Mesendoderm (in vitro differentiated cells): ENCODE data around the gene CADM4.

Experiments
- DNase-seq: peaks from one replicate; pipeline ENCODE4 v3.0.0; 2013
- H2AK5ac ChIP-seq: 2 replicates; pipeline ENCODE4 v1.6.1; 2013; ENCODE audit warnings: low read length, inconsistent platforms
- H2BK120ac ChIP-seq: 2 replicates; pipeline ENCODE4 v1.6.1; 2013; ENCODE audit warnings: low read depth, mild to moderate bottlenecking, low read length, moderate library complexity, mixed read lengths
- H2BK15ac ChIP-seq: replicated peaks from 2 replicates; pipeline ENCODE4 v1.6.1; 2013; ENCODE audit warnings: low read depth, mild to moderate bottlenecking, moderate library complexity
- H2BK5ac ChIP-seq: 2 replicates; pipeline ENCODE4 v1.6.1; 2013; ENCODE audit warnings: low read length, inconsistent platforms
- H3K18ac ChIP-seq: 2 replicates; pipeline ENCODE4 v1.6.1; 2013; ENCODE audit warnings: mild to moderate bottlenecking, low read length, mixed read lengths
- H3K23ac ChIP-seq: one replicate; pipeline ENCODE4 v1.6.1; 2013; ENCODE audit warnings: low read length
- H3K27ac ChIP-seq: 2 replicates; pipeline ENCODE4 v1.5.1; 2013; ENCODE audit warnings: low read depth, mild to moderate bottlenecking, inconsistent platforms, low read length, moderate library complexity
- H3K27me3 ChIP-seq: 2 replicates; pipeline ENCODE4 v1.6.1; 2013; ENCODE audit warnings: low read length, control low read depth, mild to moderate bottlenecking, inconsistent platforms; ENCODE audit not compliant: insufficient read depth, poor library complexity
- H3K36me3 ChIP-seq: 2 replicates; pipeline ENCODE4 v1.6.1; 2013; ENCODE audit warnings: low read length, inconsistent platforms; ENCODE audit not compliant: control insufficient read depth, insufficient read depth
- H3K4ac ChIP-seq: one replicate; pipeline ENCODE4 v1.6.1; 2013; ENCODE audit warnings: low read depth, mild to moderate bottlenecking, low read length, moderate library complexity
- H3K4me1 ChIP-seq: 2 replicates; pipeline ENCODE4 v1.6.1; 2013; ENCODE audit warnings: low read depth, low read length, inconsistent platforms; ENCODE audit not compliant: control insufficient read depth
- H3K4me2 ChIP-seq: 2 replicates; pipeline ENCODE4 v1.6.1; 2013; ENCODE audit warnings: low read length
- H3K4me3 ChIP-seq: 2 replicates; pipeline ENCODE4 v1.5.1; 2013; ENCODE audit warnings: mild to moderate bottlenecking, low read length
- H3K56ac ChIP-seq: one replicate; pipeline ENCODE4 v1.6.1; 2013; ENCODE audit warnings: low read length
- H3K79me1 ChIP-seq: 2 replicates; pipeline ENCODE4 v1.6.1; 2013; ENCODE audit warnings: low read length, inconsistent platforms
- H3K79me2 ChIP-seq: 2 replicates; pipeline ENCODE4 v1.6.1; 2013; ENCODE audit warnings: mild to moderate bottlenecking, low read length; ENCODE audit not compliant: control insufficient read depth, insufficient read depth
- H3K9ac ChIP-seq: 2 replicates; pipeline ENCODE4 v1.6.1; 2013; ENCODE audit warnings: low read length, inconsistent platforms
- H4K5ac ChIP-seq: one replicate; pipeline ENCODE4 v1.6.1; 2013; ENCODE audit warnings: low read length
- H4K8ac ChIP-seq: one replicate; pipeline ENCODE4 v1.6.1; 2013; ENCODE audit warnings: low read depth, mild to moderate bottlenecking, control low read depth, low read length, moderate library complexity
- WGBS: extraction: QIAGEN DNeasy Blood & Tissue Kit; methylation state at CpG from one replicate; pipeline ENCODE4 v1.1.7; 2013; ENCODE audit warnings: low lambda C conversion rate, missing lambda C conversion rate; ENCODE audit not compliant: insufficient coverage; ENCODE audit errors: extremely low coverage; 5-methylcytosine and 5-hydroxymethylcytosine counted together

Gene CADM4

GRCh38 chr19:43581467-43581866, 58.2 kb downstream of the CADM4 start:
- Histone ChIP-seq H3K9ac (peak overlapping the region; percentile 16), H2BK5ac (no peak overlapping the region), H3K79me1 (peaks cover 1% of the 10 kb centered on the region), H3K4me1 (peaks cover 6% of the 10 kb centered on the region), H3K4me2 (peak overlapping the region; percentile 0), H2AK5ac (peak overlapping the region; percentile 15), H3K4me3 (no peak overlapping the region), H3K18ac (no peak overlapping the region), H4K5ac (no peak overlapping the region), H3K36me3 (no peaks in the 10 kb centered on the region), H2BK15ac (no peak overlapping the region), H2BK120ac (no peak overlapping the region), H4K8ac (no peak overlapping the region), H3K4ac (no peak overlapping the region), H3K79me2 (no peaks in the 10 kb centered on the region), H3K27ac (no peak overlapping the region), H3K56ac (peak overlapping the region; percentile 80), H3K23ac (no peak overlapping the region), H3K27me3 (no peaks in the 10 kb centered on the region)
- no CpG with 5 or more reads among the region's 7 CpGs for WGBS
- DNase-seq, result no peak

GRCh38 chr19:43578787-43579186, 60.9 kb downstream of the CADM4 start:
- Histone ChIP-seq H3K79me2 (no peaks in the 10 kb centered on the region), H2BK15ac (no peak overlapping the region), H2AK5ac (no peak overlapping the region), H3K23ac (no peak overlapping the region), H3K4ac (no peak overlapping the region), H3K18ac (no peak overlapping the region), H3K9ac (no peak overlapping the region), H3K36me3 (no peaks in the 10 kb centered on the region), H4K8ac (no peak overlapping the region), H2BK5ac (no peak overlapping the region), H2BK120ac (no peak overlapping the region), H4K5ac (no peak overlapping the region), H3K27ac (no peak overlapping the region), H3K27me3 (no peaks in the 10 kb centered on the region), H3K4me1 (peaks cover 9% of the 10 kb centered on the region), H3K56ac (no peak overlapping the region), H3K4me2 (no peak overlapping the region), H3K79me1 (peaks cover 9% of the 10 kb centered on the region), H3K4me3 (no peak overlapping the region)
- DNase-seq, result no peak
- no CpG with 5 or more reads among the region's 3 CpGs for WGBS

GRCh38 chr19:43575955-43576878, 63.4 kb downstream of the CADM4 start:
- no peak overlapping the region for H3K27ac ChIP-seq
- no peak overlapping the region for H2BK5ac ChIP-seq
- H3K9ac ChIP-seq, result peak overlapping the region; percentile 56
- no peaks in the 10 kb centered on the region for H3K27me3 ChIP-seq
- no peaks in the 10 kb centered on the region for H3K36me3 ChIP-seq
- peak overlapping the region; percentile 34 for H3K4me2 ChIP-seq
- H3K56ac ChIP-seq, result peak overlapping the region; percentile 77
- H4K5ac ChIP-seq, result no peak overlapping the region
- H3K4me1 ChIP-seq, result peaks cover 5% of the 10 kb centered on the region
- H2BK120ac ChIP-seq, result no peak overlapping the region
- H3K18ac ChIP-seq, result no peak overlapping the region
- H4K8ac ChIP-seq, result no peak overlapping the region
- H3K4ac ChIP-seq, result no peak overlapping the region
- no peak overlapping the region for H2BK15ac ChIP-seq
- WGBS, result no CpG with 5 or more reads among the region's 37 CpGs
- no peak overlapping the region for H2AK5ac ChIP-seq
- H3K79me2 ChIP-seq, result no peaks in the 10 kb centered on the region
- no peak overlapping the region for H3K23ac ChIP-seq
- DNase-seq, result no peak
- H3K4me3 ChIP-seq, result no peak overlapping the region
- peaks cover 8% of the 10 kb centered on the region for H3K79me1 ChIP-seq

GRCh38 chr19:43575156-43575950, 64.3 kb downstream of the CADM4 start, which contains the start of the genes PINLYP and XRCC1:
TSS of gene PINLYP (plus strand) at chr19:43575801. CDS start at chr19:43577192, 1,391 bp downstream.
TSS of gene XRCC1 (minus strand) at chr19:43575527. CDS start at chr19:43575458, 69 bp downstream.
- no peak within 1 kb of the TSS for H3K27ac ChIP-seq
- no peaks in the 10 kb centered on the region for H3K36me3 ChIP-seq
- H2BK15ac ChIP-seq, result no peak within 1 kb of the TSS
- no peak within 1 kb of the TSS for H2BK5ac ChIP-seq
- no peaks in the 10 kb centered on the region for H3K79me2 ChIP-seq
- H3K18ac ChIP-seq, result peak within 1 kb of the TSS; percentile 54
- DNase-seq, result peak; percentile 99
- H3K4ac ChIP-seq, result peak within 1 kb of the TSS; percentile 63
- peaks cover 4% of the 10 kb centered on the region for H3K4me1 ChIP-seq
- H2BK120ac ChIP-seq, result no peak within 1 kb of the TSS
- peaks cover 7% of the 10 kb centered on the region for H3K79me1 ChIP-seq
- no CpG with 5 or more reads among the region's 51 CpGs for WGBS
- H3K9ac ChIP-seq, result peak within 1 kb of the TSS; percentile 87
- H4K5ac ChIP-seq, result no peak within 1 kb of the TSS
- peak within 1 kb of the TSS; percentile 65 for H3K4me2 ChIP-seq
- H3K4me3 ChIP-seq, result peak within 1 kb of the TSS; percentile 66
- H3K27me3 ChIP-seq, result no peaks in the 10 kb centered on the region
- peak within 1 kb of the TSS; percentile 90 for H3K23ac ChIP-seq
- H4K8ac ChIP-seq, result no peak within 1 kb of the TSS
- no peak within 1 kb of the TSS for H2AK5ac ChIP-seq
- H3K56ac ChIP-seq, result peak within 1 kb of the TSS; percentile 99

- no peak overlapping the region for H3K27ac ChIP-seq
- H3K4me3 ChIP-seq, result peak overlapping the region; percentile 66
- peak overlapping the region; percentile 65 for H3K4me2 ChIP-seq
- H3K56ac ChIP-seq, result peak overlapping the region; percentile 99
- peaks cover 4% of the 10 kb centered on the region for H3K4me1 ChIP-seq
- peak overlapping the region; percentile 63 for H3K4ac ChIP-seq
- H2BK15ac ChIP-seq, result no peak overlapping the region
- peak overlapping the region; percentile 87 for H3K9ac ChIP-seq
- no peak overlapping the region for H3K23ac ChIP-seq
- no peak overlapping the region for H2BK5ac ChIP-seq
- no CpG with 5 or more reads among the region's 12 CpGs for WGBS
- peaks cover 7% of the 10 kb centered on the region for H3K79me1 ChIP-seq
- no peaks in the 10 kb centered on the region for H3K79me2 ChIP-seq
- H3K27me3 ChIP-seq, result no peaks in the 10 kb centered on the region
- H3K36me3 ChIP-seq, result no peaks in the 10 kb centered on the region
- no peak overlapping the region for H4K8ac ChIP-seq
- H4K5ac ChIP-seq, result no peak overlapping the region
- no peak overlapping the region for H2BK120ac ChIP-seq
- no peak for DNase-seq
- no peak overlapping the region for H3K18ac ChIP-seq
- H2AK5ac ChIP-seq, result no peak overlapping the region
Measured at GRCh38 chr19:43574424-43575155, 65.1 kb downstream of the CADM4 start.
